ENCODE measurements around the gene TNFRSF18.

DNA sequence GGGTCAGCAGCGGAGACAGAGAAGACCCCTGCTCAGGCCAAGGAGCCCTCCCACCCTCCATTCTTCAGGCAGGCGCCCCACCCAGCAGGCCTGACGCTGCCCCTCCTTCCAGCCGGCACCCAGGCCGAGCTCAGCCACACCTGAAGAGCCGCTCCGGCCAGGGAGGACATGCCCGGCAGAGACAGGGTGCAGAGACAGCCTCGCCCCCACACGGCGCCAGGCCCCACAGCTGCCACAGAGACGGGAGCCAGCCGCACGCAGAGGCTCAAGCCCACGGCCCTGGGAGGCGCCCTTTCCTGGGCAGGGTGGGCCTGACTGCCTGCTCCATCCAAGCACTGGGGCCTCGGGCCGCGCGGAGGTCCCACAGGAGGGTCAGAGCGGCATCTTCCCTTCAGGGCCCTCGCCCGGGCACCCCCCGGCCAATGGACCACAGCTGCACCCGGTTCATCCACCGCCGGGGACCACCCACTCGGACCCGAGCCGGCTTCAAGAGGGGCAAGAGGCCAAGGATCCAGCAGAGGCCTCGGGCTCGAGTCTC is 27.5 kb downstream of the TNFRSF18 start:
- TF ChIP-seq, protein P1, sequence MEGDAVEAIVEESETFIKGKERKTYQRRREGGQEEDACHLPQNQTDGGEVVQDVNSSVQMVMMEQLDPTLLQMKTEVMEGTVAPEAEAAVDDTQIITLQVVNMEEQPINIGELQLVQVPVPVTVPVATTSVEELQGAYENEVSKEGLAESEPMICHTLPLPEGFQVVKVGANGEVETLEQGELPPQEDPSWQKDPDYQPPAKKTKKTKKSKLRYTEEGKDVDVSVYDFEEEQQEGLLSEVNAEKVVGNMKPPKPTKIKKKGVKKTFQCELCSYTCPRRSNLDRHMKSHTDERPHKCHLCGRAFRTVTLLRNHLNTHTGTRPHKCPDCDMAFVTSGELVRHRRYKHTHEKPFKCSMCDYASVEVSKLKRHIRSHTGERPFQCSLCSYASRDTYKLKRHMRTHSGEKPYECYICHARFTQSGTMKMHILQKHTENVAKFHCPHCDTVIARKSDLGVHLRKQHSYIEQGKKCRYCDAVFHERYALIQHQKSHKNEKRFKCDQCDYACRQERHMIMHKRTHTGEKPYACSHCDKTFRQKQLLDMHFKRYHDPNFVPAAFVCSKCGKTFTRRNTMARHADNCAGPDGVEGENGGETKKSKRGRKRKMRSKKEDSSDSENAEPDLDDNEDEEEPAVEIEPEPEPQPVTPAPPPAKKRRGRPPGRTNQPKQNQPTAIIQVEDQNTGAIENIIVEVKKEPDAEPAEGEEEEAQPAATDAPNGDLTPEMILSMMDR (IDR thresholded peaks at IDR 0.05) = no peak
- TF ChIP-seq POLR2A (IDR thresholded peaks at IDR 0.05) = no peak
